GM11168 (cell line): Measurements from ENCODE around the gene YWHAE.
"Not testable (repeated sequence)": the region's sequence is repeated elsewhere in the genome, so short reads cannot be mapped to it uniquely, and the experiment has no call there.

Source experiments
- in situ Hi-C: fragments of 300-500 bp; cut with MboI; formaldehyde crosslinking; loops from one replicate; pipeline ENCODE4 v1.12.0; 2022; ENCODE audit warnings: low sequenced_read_pairs; ENCODE audit not compliant: unreplicated experiment

Gene YWHAE

GRCh38 chr17:1413281-1413791 is 13.3 kb upstream of the YWHAE start:
- in situ Hi-C loops: no loop called here

DNA sequence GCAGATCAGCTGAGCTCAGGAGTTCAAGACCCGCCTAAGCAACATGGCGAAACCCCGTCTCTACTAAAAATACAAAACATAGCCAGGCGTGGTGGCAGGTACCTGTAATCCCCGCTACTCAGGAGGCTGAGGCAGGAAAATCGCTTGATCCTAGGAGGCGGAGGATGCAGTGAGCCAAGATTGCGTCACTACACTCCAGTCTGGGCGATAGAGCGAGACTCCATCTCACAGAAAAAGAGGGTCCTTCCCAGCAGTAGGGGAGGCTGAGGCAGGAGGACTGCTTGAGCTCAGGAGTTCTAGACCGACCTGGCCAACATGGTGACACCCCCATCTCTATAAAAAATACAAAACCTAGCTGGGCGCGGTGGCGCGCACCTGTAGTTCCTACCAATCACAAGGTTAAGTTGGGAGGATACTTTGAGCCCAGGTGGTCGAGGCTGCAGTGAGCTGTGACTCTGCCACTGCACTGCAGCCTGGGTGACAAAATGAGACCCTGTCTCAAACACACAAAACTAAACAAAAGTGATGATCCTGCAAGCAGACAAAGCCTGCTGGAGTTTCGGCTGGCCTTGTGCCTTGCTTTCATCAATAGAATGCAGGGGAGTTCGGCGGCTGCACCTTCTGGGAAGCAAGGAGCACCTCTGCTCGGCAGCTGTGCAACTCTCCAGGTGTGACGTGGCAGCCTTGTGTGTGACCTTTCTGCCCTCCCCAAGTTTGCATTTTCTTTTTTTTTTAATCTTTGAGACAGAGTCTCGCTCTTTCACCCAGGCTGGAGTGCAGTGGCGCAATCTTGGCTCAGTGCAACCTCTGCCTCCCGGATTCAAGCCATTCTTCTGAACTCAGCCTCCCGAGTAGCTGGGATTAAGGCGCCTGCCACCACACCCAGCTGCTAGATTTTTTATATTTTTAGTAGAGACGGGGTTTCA is 12.4 kb upstream of the YWHAE start:
- in situ Hi-C loops: no loop called here

DNA sequence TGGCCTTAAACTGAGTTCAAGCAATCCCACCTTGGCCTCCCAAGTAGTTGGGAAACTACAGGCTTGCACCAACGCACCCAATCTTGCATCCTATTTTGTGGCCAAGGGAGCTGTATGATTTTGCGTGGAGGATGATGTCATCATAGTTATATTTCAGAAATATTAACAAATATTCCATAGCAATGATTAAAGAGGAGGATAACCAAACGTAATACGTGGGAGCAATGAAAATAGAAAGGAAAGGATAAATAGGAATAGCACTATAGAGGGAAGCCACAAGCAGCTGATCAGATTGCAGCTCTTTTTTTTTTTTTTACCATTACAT is 2.2 kb upstream of the YWHAE start:
- in situ Hi-C loops: no loop called here

- in situ Hi-C loops: no loop called here
Measured at GRCh38 chr17:1398931-1399678, 917 bp downstream of the YWHAE start.

GRCh38 chr17:1398028-1398427 is 2.0 kb downstream of the YWHAE start:
- in situ Hi-C loops: no loop called here

- in situ Hi-C loops: not testable (repeated sequence)
Measured at GRCh38 chr17:1395876-1396665, 4.0 kb downstream of the YWHAE start.

- in situ Hi-C loops: no loop called here
Measured at GRCh38 chr17:1391577-1391976, 8.4 kb downstream of the YWHAE start.

GRCh38 chr17:1390432-1391367 is 9.3 kb downstream of the YWHAE start:
- in situ Hi-C loops: no loop called here

- in situ Hi-C loops: not testable (repeated sequence)
Measured at GRCh38 chr17:1387490-1388227, 12.4 kb downstream of the YWHAE start.

- in situ Hi-C loops: not testable (repeated sequence)
Measured at GRCh38 chr17:1386675-1387190, 13.3 kb downstream of the YWHAE start.

DNA sequence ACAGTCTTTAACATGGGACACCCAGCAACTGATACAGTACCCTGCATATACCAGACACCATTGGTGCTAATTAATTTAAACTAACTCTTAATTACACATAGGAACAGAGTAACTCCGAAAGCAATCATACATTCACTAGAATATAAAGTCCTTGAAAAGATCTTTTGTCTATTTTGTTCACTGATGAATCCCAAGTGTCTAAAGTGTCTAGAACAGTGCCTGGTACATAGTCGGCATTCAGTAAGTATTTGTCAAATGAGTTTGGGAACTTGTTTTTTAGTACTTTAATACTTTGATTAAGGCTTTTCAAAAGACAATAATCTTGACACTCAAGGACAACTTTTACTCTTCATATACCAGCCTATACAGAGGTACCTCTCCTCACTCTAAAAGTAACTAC is 13.8 kb downstream of the YWHAE start:
- in situ Hi-C loops: no loop called here

GRCh38 chr17:1385861-1386260 is 14.2 kb downstream of the YWHAE start:
- in situ Hi-C loops: no loop called here

DNA sequence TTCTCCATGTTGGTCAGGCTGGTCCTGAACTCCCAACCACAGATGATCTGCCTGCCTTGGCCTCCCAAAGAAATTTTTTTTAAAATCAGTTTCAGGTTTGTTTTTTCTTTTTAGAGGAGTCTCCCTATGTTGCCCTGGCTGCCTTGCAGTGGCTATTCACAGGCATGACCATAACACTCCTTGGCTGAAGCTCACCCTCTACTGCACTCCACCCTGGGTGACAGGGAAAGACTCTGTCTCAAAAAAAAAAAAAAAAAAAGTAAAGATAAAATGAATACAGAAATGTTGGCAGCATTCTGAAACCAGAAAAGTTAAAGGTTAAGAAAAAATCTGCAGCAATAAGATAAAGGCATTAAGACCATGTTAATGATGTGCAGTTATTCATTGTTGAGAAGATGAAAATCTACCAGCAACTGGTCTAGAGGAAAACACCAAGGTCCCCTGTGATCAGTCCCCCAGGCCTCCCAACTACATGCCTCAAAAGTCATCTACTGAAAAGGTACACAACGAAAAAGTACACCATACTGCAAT is 15.1 kb downstream of the YWHAE start:
- in situ Hi-C loops: no loop called here

DNA sequence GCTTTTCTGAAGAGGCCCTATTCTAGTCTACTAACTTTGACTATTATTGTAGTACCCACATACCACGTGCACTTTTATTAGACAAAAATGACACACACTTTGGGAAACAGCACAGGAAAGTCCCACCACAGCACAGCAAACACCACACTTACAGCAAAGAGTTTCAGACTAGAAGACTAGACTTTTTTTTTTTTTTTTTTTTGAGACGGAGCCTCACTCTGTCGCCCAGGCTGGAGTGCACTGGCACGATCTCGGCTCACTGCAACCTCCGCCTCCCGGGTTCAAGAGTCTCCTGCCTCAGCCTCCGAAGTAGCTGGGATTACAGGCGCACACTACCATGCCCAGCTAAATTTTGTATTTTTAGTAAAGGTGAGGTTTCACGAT is 20.1 kb downstream of the YWHAE start:
- in situ Hi-C loops: loop anchor here (10.0 kb wide), 1 partner anchor 265 kb away; the partner anchor contains the start of genes RILP and SCARF1

GRCh38 chr17:1379208-1379929 is 20.7 kb downstream of the YWHAE start:
- in situ Hi-C loops: loop anchor here (10.0 kb wide), 1 partner anchor 265 kb away; the partner anchor contains the start of genes RILP and SCARF1

- in situ Hi-C loops: loop anchor here (10.0 kb wide), 1 partner anchor 266 kb away; the partner anchor contains the start of genes RILP and SCARF1
Measured at GRCh38 chr17:1378476-1378860, 21.6 kb downstream of the YWHAE start.

- in situ Hi-C loops: loop anchor here (10.0 kb wide), 1 partner anchor 267 kb away; the partner anchor contains the start of genes RILP and SCARF1
Measured at GRCh38 chr17:1377334-1377733, 22.7 kb downstream of the YWHAE start.
